CD4-positive, alpha-beta T cell treated with Interleukin-1 beta for 1 hour (primary cell): ENCODE measurements around the gene KCNQ2.
A peak's percentile ranks its signal among the peaks of the same experiment; 100 is the strongest.
"Not testable (repeated sequence)": the region's sequence is repeated elsewhere in the genome, so short reads cannot be mapped to it uniquely, and the experiment has no call there.

Experiments used
- DNase-seq, 2 donors: peaks; one replicate each; pipeline ENCODE4 v3.0.0-alpha.2; 2020 to 2022

The KCNQ2 gene

DNA sequence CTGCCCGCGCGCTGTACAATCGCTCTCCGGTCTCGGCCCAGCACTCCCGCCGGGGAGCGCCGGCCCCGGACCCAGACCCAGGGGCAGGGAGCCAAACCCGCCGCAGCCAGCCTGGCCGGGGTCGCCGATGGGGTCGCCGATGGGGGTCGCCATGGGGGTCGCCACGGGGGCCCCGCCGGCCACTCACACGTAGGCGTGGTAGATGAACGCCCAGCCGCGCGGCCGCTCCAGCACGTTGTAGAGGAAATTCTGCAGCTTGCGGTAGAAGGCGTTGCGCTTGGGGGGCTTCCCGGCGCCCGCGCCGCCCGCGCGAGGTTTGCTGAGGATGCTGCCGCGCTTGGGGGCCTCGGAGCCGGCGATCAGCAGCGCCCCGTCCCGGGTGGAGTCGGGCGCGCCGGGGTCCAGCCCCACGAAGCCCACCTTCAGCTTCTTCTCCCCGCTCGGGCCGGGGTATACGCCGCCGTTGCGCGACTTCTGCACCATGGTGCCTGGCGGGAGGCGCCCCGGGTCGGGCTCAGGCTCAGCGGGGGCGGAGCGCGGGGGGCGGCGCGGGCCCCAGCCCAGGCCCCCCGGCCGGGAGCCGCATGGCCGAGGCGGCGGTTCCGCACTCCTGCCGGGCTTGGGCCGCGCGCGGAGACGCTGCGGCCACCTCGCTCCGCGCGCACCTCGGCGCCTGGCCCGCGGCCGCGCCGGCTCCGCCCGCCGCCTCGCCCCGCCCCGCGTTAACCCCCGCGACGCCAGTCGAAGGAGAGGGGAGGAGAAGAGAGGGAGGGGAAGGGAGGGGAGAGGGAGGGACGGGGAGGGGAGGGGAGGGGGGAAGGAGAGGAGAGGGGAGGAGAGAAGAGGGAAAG lies at the start of gene KCNQ2:
TSS of gene KCNQ2 (minus strand) at position 675 of the 851 bp plus-strand sequence. CDS start at position 483, 192 bp downstream.
- DNase-seq, result no peak

DNA sequence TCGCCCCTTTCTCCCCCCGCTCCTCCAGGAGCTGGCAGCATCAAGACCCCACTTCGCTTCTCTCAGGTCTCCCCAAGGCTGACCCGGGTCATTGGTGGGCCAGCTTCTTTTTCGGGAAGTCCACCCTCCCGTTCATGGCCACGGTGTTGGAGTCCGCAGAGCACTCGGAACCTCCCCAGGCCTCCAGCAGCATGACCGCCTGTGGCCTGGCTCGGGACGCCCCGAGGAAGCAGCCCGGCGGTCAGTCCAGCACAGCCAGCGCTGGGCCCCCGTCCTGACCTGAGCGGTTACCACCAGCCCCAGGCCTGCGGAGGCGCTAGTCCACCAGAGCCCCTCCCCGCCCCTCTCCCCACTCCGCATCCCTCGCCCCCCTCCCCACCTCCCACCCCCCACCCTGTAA lies 49.1 kb upstream of the KCNQ2 start:
- DNase-seq, result no peak

- DNase-seq, result peak; percentile 50 to 65
Observed at GRCh38 chr20:63520934-63521601, 48.6 kb upstream of the KCNQ2 start.

GRCh38 chr20:63520504-63520933 lies 48.1 kb upstream of the KCNQ2 start, which contains the start of gene PPDPF:
Gene PPDPF, plus strand, starts transcription at chr20:63520765. Its CDS starts 544 bp downstream, at chr20:63521309.
- DNase-seq, result peak; percentile 83 to 86

DNA sequence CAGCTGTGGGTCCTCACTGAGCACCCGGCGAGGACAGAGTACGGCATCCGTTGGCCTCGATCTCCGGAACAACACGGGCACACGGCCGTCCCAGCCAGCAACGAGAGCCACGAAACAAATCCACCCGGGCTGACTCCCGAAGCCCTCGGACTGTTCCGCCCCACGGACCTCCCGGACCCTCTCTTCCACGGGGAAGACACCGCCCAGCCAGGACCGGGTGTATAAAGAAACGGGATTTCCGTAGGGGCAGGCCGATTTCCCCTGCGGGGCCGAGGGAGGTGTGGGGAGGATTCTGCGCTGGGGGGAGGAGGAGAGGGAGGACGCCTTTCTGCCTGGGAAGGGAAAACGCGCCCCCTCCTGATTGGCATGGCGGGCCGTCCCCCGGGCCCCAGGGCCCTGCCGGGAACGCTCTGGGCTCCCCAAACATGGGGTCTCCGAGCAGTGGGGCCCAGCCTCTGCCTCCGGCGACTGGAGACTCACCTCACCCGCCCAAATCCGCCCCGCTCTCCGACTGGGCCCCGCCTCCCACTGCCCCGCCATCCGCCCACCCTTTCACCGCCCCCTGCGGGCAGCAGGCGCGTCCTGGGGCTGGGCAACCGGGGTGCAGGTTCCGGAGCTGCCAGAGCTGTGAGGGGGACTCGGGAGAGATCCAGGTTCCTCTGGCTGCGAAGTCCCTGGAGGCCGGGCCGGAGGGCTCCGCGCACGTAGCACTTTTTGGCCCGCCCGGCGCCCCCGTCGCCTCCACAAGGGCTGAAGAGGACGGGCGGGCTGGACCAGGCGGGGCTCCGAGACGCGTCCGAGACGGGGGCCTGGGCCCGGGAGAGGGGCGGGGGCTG lies 47.4 kb upstream of the KCNQ2 start:
- DNase-seq, result peak; percentile 69 to 74

DNA sequence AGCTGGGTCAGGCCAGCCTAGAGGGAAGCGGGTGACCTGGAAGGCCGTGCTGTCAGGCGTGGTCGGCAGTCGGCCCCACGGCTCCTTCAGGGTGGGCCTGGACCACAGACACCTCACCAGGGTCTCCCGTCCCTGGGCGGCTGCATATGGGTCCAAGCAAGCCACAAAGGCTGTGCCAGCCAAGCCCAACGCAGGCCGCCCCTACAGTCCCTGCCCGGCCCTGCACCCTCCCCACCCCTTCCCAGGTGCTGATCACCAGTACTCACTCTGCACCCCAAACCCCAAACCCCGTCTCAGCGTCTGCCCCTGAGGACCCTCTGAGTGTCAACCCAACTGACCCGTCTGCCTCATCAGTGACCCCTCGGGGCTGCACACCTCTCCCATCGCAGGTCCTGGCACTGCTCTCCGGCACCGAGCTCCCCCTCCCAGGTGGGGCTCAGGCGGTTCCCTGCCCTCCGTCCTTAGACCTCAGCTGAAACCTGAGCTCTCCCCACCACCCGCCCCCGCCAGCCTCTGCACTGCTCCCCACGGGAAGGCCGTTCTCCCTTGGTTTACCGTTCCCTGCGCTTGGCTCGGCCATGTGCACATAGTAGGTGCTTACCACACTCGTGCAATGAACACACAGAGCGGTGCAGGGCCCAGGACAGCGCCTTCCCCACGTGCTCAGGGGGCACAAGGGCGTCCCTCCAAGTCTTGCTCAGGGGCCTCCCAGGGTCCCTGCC lies 46.7 kb upstream of the KCNQ2 start:
- no peak for DNase-seq

DNA sequence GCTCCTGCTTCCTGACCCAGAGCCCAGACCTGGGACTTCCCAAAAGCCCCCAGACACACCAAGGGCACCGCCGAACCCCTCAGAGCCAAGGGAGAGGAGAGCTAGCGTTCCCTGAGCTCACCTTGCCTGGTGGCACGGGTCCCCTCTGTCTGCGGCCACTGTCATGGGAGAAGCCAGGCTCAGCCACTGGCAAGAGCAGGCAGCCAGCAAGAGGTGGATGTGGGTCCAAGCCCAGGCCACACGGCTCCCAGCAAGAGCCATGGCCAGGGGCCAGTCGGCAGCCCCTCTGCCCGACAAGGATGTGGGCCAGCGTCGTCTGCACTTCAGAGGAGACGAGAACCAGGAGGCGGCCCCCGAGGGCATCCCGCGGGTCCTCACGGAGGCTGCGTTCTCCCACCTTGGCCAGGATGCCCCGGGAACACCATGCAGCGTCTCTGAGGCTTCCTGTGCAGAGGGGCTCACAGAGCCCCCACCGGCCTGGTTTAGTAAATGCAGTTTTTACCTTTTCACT lies 46.0 kb upstream of the KCNQ2 start:
- no peak for DNase-seq

DNA sequence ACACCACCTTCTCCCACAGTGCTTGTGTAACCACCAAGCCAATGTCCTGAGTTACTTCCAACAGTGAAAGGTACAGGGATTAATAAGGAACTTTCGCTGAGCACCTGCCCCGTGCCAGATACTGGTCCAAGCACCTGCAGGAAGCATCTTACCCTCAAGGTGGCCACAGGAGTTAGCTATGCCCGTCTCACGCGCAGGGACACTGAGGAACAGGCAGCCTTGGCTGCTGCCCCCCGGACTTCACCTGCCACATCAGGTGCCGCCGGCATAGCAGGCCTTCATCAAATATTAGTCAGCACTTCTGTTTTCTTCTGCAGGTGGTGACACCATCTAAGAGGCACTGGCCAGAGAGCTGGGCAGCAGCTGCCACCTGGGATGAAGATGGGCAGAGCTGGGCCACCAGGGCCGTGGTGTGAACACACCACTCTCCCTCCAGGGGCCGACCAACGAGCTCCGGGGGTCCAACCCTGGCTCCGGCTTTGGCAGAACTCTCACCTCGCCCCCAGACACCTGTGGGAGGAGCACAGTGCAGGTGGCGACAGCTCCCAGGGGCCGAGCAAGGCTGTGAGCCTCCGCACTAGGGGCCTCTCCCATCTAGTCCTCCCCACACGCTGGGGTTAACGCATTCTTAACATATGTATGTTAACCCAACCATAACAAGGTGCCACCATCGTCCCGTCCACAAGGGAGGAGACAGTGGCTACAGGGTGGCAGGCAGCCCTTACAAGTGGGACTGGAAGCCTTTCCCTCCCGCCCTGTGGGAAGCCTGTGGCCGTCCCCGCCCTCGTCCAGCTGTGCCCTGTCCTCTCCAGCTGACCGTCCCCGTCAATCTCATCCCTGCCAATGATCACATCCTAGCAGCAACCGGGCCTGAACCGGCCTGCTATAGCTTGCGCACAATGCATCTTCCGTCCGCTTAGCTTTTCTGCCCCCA lies 45.2 kb upstream of the KCNQ2 start:
- DNase-seq, result no peak

GRCh38 chr20:63514520-63514919 lies 42.1 kb upstream of the KCNQ2 start:
- DNase-seq, result not testable (repeated sequence)

- DNase-seq, result no peak
Observed at GRCh38 chr20:63513207-63513606, 40.8 kb upstream of the KCNQ2 start.

GRCh38 chr20:63509088-63509564 lies 36.7 kb upstream of the KCNQ2 start:
- no peak for DNase-seq

- no peak for DNase-seq
Observed at GRCh38 chr20:63508072-63508768, 35.8 kb upstream of the KCNQ2 start.

GRCh38 chr20:63507083-63507743 lies 34.8 kb upstream of the KCNQ2 start:
- no peak for DNase-seq

DNA sequence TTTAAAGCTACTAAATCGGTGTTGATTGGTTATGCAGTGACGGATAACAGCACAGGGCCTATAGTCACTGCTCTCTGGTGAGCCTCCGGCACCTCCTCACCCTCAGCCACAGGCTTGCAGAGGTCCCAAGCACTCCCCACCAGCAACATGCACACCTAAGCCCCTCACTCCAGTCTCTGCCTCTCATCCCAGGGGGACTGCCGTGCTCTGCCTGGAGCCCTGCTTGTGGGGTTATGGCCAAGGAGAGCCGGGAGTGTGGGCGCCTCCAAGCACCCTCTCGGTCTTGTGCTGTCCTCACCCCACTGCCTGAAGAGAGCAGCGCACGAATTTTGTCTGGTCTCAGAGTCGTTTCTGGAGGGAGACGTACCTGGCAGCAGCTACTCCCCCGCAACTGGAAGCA lies 33.3 kb upstream of the KCNQ2 start:
- DNase-seq, result no peak

- no peak for DNase-seq
Observed at GRCh38 chr20:63505281-63505680, 32.8 kb upstream of the KCNQ2 start.

DNA sequence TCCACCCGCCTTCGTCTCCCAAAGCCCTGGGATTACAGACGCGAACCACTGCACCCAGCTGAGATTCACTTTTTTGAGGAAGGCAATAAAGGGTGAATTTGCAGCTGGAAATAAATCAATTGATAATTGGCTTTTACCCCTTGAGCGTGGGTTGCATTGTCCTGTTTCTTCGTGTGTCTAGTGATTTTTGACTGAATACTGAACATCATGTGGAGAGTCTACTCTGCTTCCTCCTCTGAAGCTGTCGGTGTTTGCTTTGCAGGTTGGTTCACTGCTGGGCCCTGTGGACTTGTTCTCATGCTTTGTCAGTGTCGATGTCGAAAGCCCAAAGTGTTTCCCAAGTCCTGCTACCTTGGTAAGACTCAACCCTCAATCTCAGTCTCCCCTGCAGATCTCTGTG lies 32.2 kb upstream of the KCNQ2 start:
- no peak for DNase-seq

DNA sequence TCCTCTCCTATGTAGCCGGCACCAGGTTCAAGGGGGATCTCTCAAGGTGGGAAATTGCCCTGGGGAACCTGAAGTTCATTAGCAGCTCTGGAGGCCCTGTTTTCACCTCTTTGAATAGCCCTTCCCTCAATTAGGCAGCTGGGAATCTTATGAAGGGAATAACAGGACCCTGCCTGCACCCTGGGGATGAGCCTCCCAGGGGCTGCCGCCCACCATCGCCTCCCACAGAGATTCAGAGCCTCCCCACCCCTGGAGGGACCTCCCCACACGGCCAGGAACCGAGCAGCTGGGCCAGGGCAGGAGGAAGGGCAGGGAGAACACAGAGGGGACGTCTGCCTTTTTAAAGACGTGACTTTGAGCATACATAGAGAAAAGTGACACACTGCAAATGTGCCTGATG lies 31.1 kb upstream of the KCNQ2 start:
- no peak for DNase-seq

DNA sequence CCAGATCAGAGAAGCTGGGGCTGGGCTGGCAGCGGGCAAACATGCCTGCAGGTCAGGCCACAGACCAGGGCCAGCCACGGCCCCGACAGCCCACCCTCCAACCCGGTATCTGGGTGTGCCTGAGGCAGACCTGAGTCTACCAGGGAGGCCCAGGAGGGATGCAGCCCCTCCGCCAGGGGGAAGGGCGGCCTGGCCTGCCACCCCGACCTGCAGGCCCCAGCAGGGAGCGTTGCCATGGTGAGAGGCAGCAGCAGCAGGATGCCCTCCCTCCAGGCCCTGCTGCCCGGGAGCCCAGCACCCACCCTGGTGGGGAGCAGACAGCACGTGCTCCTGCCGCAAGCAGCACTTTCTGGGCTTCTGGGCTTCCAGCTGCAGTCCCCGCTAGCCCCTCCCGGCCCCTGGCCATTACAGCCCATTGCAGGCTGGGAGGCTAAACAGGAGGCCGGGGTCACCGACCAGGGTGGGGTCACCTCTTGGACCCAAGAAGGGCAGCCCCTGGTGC lies 30.3 kb upstream of the KCNQ2 start:
- DNase-seq, result no peak
